Measurements from ENCODE around the gene TOM1L2. TPM values are rescaled to one million over a fixed set of nuclear protein-coding genes. Genes with fewer than 3 reads are reported as not detected.

The TOM1L2 gene
- total RNA-seq, 2 experiments from 2014 or later = 22.1 to 25.0 TPM

- H3K4me3 Mint-ChIP-seq = no peak overlapping the region
- no peaks in the 10 kb centered on the region for H3K9me3 Mint-ChIP-seq (ENCODE audit: insufficient read depth)
- ATAC-seq = no peak
- no peak for DNase-seq
- CTCF ChIA-PET = interaction anchor here (1.0 kb wide), 1 partner anchor 19 kb away, joined by 3 read pairs; no protein-coding TSS in a partner anchor
- H3K36me3 Mint-ChIP-seq (ENCODE audit: low read depth) = no peaks in the 10 kb centered on the region
- H3K27me3 Mint-ChIP-seq (ENCODE audit: low read depth) = no peaks in the 10 kb centered on the region
- no peak overlapping the region for H3K27ac Mint-ChIP-seq
- H3K4me1 Mint-ChIP-seq (ENCODE audit: low read depth) = peaks cover 29% of the 10 kb centered on the region
- POLR2A ChIA-PET = interaction anchor here (0.9 kb wide), 1 partner anchor 9 kb away, joined by 3 read pairs; no protein-coding TSS in a partner anchor
These were observed 33.7 kb downstream of the TOM1L2 start for GRCh38 chr17:17938388-17939107.

- H3K4me1 Mint-ChIP-seq (ENCODE audit: low read depth) = peaks cover 24% of the 10 kb centered on the region
- no peaks in the 10 kb centered on the region for H3K9me3 Mint-ChIP-seq (ENCODE audit: insufficient read depth)
- no peak overlapping the region for H3K27ac Mint-ChIP-seq
- ChIA-PET POLR2A (interaction anchor here (0.9 kb wide), 1 partner anchor 9 kb away, joined by 3 read pairs; no protein-coding TSS in a partner anchor), CTCF (no interaction called here)
- H3K27me3 Mint-ChIP-seq (ENCODE audit: low read depth) = no peaks in the 10 kb centered on the region
- no peak for ATAC-seq
- DNase-seq = no peak
- no peaks in the 10 kb centered on the region for H3K36me3 Mint-ChIP-seq (ENCODE audit: low read depth)
- no peak overlapping the region for H3K4me3 Mint-ChIP-seq
These were observed 34.2 kb downstream of the TOM1L2 start for GRCh38 chr17:17937958-17938357.

- ATAC-seq (no peak), DNase-seq (no peak)
- Mint-ChIP-seq H3K27me3 (ENCODE audit: low read depth) (no peaks in the 10 kb centered on the region), H3K36me3 (ENCODE audit: low read depth) (no peaks in the 10 kb centered on the region), H3K4me1 (ENCODE audit: low read depth) (peaks cover 23% of the 10 kb centered on the region), H3K4me3 (no peak overlapping the region), H3K9me3 (ENCODE audit: insufficient read depth) (no peaks in the 10 kb centered on the region), H3K27ac (no peak overlapping the region)
- CTCF ChIA-PET = no interaction called here
- POLR2A ChIA-PET = interaction anchor here (0.9 kb wide), 1 partner anchor 10 kb away, joined by 3 read pairs; no protein-coding TSS in a partner anchor
These were observed 34.9 kb downstream of the TOM1L2 start for GRCh38 chr17:17937201-17937853.

GRCh38 chr17:17935321-17936271, 36.6 kb downstream of the TOM1L2 start:
- peaks cover 23% of the 10 kb centered on the region for H3K4me1 Mint-ChIP-seq (ENCODE audit: low read depth)
- no peak overlapping the region for H3K4me3 Mint-ChIP-seq
- ATAC-seq (peak; percentile 27), DNase-seq (no peak)
- H3K36me3 Mint-ChIP-seq (ENCODE audit: low read depth) = no peaks in the 10 kb centered on the region
- ChIA-PET POLR2A (interaction anchor here (1.0 to 1.2 kb wide), 2 partner anchors 22 to 99 kb away, joined by 3 read pairs; no protein-coding TSS in a partner anchor), CTCF (interaction anchor here (0.7 to 2.2 kb wide), 8 partner anchors 8 to 99 kb away, joined by 3 to 13 read pairs (median 5); partner anchors contain the start of genes DRC3 and TOM1L2)
- H3K27ac Mint-ChIP-seq = peak overlapping the region; percentile 39
- H3K9me3 Mint-ChIP-seq (ENCODE audit: insufficient read depth) = no peaks in the 10 kb centered on the region
- no peaks in the 10 kb centered on the region for H3K27me3 Mint-ChIP-seq (ENCODE audit: low read depth)

GRCh38 chr17:17934806-17935205, 37.4 kb downstream of the TOM1L2 start:
- DNase-seq (no peak), ATAC-seq (no peak)
- H3K27me3 Mint-ChIP-seq (ENCODE audit: low read depth) = no peaks in the 10 kb centered on the region
- no peak overlapping the region for H3K27ac Mint-ChIP-seq
- H3K4me3 Mint-ChIP-seq = no peak overlapping the region
- H3K4me1 Mint-ChIP-seq (ENCODE audit: low read depth) = peaks cover 23% of the 10 kb centered on the region
- H3K9me3 Mint-ChIP-seq (ENCODE audit: insufficient read depth) = no peaks in the 10 kb centered on the region
- no peaks in the 10 kb centered on the region for H3K36me3 Mint-ChIP-seq (ENCODE audit: low read depth)
- POLR2A ChIA-PET = interaction anchor here (1.0 to 1.8 kb wide), 2 partner anchors 23 kb away, joined by 3 to 4 read pairs; no protein-coding TSS in a partner anchor
- CTCF ChIA-PET = interaction anchor here (1.0 to 2.2 kb wide), 7 partner anchors 8 to 99 kb away, joined by 3 to 13 read pairs (median 6); no protein-coding TSS in a partner anchor

- ATAC-seq = no peak
- no peak for DNase-seq
- no peak overlapping the region for H3K4me3 Mint-ChIP-seq
- H3K27ac Mint-ChIP-seq = no peak overlapping the region
- POLR2A ChIA-PET = interaction anchor here (1.8 kb wide), 1 partner anchor 24 kb away, joined by 4 read pairs; no protein-coding TSS in a partner anchor
- H3K4me1 Mint-ChIP-seq (ENCODE audit: low read depth) = peaks cover 23% of the 10 kb centered on the region
- no peaks in the 10 kb centered on the region for H3K36me3 Mint-ChIP-seq (ENCODE audit: low read depth)
- no peaks in the 10 kb centered on the region for H3K9me3 Mint-ChIP-seq (ENCODE audit: insufficient read depth)
- H3K27me3 Mint-ChIP-seq (ENCODE audit: low read depth) = no peaks in the 10 kb centered on the region
- CTCF ChIA-PET = interaction anchor here (1.4 to 2.2 kb wide), 4 partner anchors 7 to 73 kb away, joined by 6 to 13 read pairs (median 8); no protein-coding TSS in a partner anchor
These were observed 38.0 kb downstream of the TOM1L2 start for GRCh38 chr17:17934214-17934613.

GRCh38 chr17:17933775-17934174, 38.4 kb downstream of the TOM1L2 start:
- no peaks in the 10 kb centered on the region for H3K9me3 Mint-ChIP-seq (ENCODE audit: insufficient read depth)
- no peaks in the 10 kb centered on the region for H3K36me3 Mint-ChIP-seq (ENCODE audit: low read depth)
- ATAC-seq = no peak
- H3K4me3 Mint-ChIP-seq = no peak overlapping the region
- H3K4me1 Mint-ChIP-seq (ENCODE audit: low read depth) = peaks cover 23% of the 10 kb centered on the region
- ChIA-PET CTCF (interaction anchor here (2.1 to 4.0 kb wide), 2 partner anchors 12 to 15 kb away, joined by 9 to 17 read pairs; no protein-coding TSS in a partner anchor), POLR2A (interaction anchor here (1.8 kb wide), 1 partner anchor 24 kb away, joined by 4 read pairs; no protein-coding TSS in a partner anchor)
- no peak overlapping the region for H3K27ac Mint-ChIP-seq
- DNase-seq = no peak
- no peaks in the 10 kb centered on the region for H3K27me3 Mint-ChIP-seq (ENCODE audit: low read depth)

- no peak for DNase-seq
- CTCF ChIA-PET = interaction anchor here (1.2 to 4.0 kb wide), 3 partner anchors 10 to 74 kb away, joined by 3 to 17 read pairs (median 4); no protein-coding TSS in a partner anchor
- no peaks in the 10 kb centered on the region for H3K36me3 Mint-ChIP-seq (ENCODE audit: low read depth)
- H3K9me3 Mint-ChIP-seq (ENCODE audit: insufficient read depth) = no peaks in the 10 kb centered on the region
- POLR2A ChIA-PET = no interaction called here
- no peak for ATAC-seq
- H3K27me3 Mint-ChIP-seq (ENCODE audit: low read depth) = no peaks in the 10 kb centered on the region
- H3K27ac Mint-ChIP-seq = no peak overlapping the region
- no peak overlapping the region for H3K4me3 Mint-ChIP-seq
- peaks cover 19% of the 10 kb centered on the region for H3K4me1 Mint-ChIP-seq (ENCODE audit: low read depth)
These were observed 41.0 kb downstream of the TOM1L2 start for GRCh38 chr17:17931159-17931558.

- ChIA-PET POLR2A (no interaction called here), CTCF (interaction anchor here (1.6 to 4.0 kb wide), 2 partner anchors 12 to 74 kb away, joined by 3 to 17 read pairs; no protein-coding TSS in a partner anchor)
- H3K4me1 Mint-ChIP-seq (ENCODE audit: low read depth) = peaks cover 14% of the 10 kb centered on the region
- H3K9me3 Mint-ChIP-seq (ENCODE audit: insufficient read depth) = no peaks in the 10 kb centered on the region
- DNase-seq (no peak), ATAC-seq (no peak)
- H3K4me3 Mint-ChIP-seq = no peak overlapping the region
- no peaks in the 10 kb centered on the region for H3K36me3 Mint-ChIP-seq (ENCODE audit: low read depth)
- no peak overlapping the region for H3K27ac Mint-ChIP-seq
- H3K27me3 Mint-ChIP-seq (ENCODE audit: low read depth) = no peaks in the 10 kb centered on the region
These were observed 41.5 kb downstream of the TOM1L2 start for GRCh38 chr17:17930674-17931073.

GRCh38 chr17:17929655-17930380, 42.4 kb downstream of the TOM1L2 start:
- POLR2A ChIA-PET = no interaction called here

More at GRCh38 chr17:17929655-17930380, 42.4 kb downstream of the TOM1L2 start:
- no peak for DNase-seq
- no peaks in the 10 kb centered on the region for H3K9me3 Mint-ChIP-seq (ENCODE audit: insufficient read depth)
- no peak overlapping the region for H3K4me3 Mint-ChIP-seq
- peaks cover 6% of the 10 kb centered on the region for H3K4me1 Mint-ChIP-seq (ENCODE audit: low read depth)
- no peaks in the 10 kb centered on the region for H3K27me3 Mint-ChIP-seq (ENCODE audit: low read depth)
- ATAC-seq = no peak
- no peaks in the 10 kb centered on the region for H3K36me3 Mint-ChIP-seq (ENCODE audit: low read depth)
- CTCF ChIA-PET = interaction anchor here (0.8 to 4.0 kb wide), 2 partner anchors 11 to 29 kb away, joined by 3 to 17 read pairs; no protein-coding TSS in a partner anchor
- H3K27ac Mint-ChIP-seq = no peak overlapping the region

Data from activated CD8-positive, alpha-beta T cell treated with anti-CD3 and anti-CD28 coated beads, Interleukin-2, amount 10 ng/mL, durations not matched to agents 7 days and 5 days (primary cell).